GM12878 (cell line): ENCODE data around the gene DDC. TPM values are rescaled to one million over a fixed set of nuclear protein-coding genes. Genes with fewer than 3 reads are reported as not detected.

Experiments
- CREB1 ChIP-seq: IDR thresholded peaks from 2 replicates; pipeline ENCODE4 v1.6.1; 2012; ENCODE audit warnings: low read depth, mild to moderate bottlenecking, inconsistent platforms
- EP300 ChIP-seq, 2 experiments: fragments of 150-350 bp in 1 of 2; IDR thresholded peaks; 2 replicates each; pipeline ENCODE4 v1.6.1; 2011 to 2012; ENCODE audit warnings: low read depth in 2 of 2, low read length in 2 of 2, borderline replicate concordance in 1 of 2, improper control_type of control experiment in 1 of 2, inconsistent platforms in 1 of 2; ENCODE audit not compliant: control insufficient read depth in 1 of 2
- GABPA ChIP-seq: IDR thresholded peaks from 2 replicates; pipeline ENCODE4 v1.6.1; 2014; ENCODE audit warnings: antibody characterized with exemption, low read depth, mild to moderate bottlenecking, inconsistent platforms
- MYC ChIP-seq: IDR thresholded peaks from 2 replicates; pipeline ENCODE4 v1.6.1; 2011; ENCODE audit warnings: mild to moderate bottlenecking, low read length, moderate library complexity, inconsistent platforms; ENCODE audit not compliant: insufficient read depth, insufficient replicate concordance, insufficient read length, severe bottlenecking
- NFIC ChIP-seq: IDR thresholded peaks from 2 replicates; pipeline ENCODE4 v1.6.1; 2012; ENCODE audit warnings: low read depth, mild to moderate bottlenecking, inconsistent platforms, low read length, moderate library complexity
- NFYB ChIP-seq: IDR thresholded peaks from 2 replicates; pipeline ENCODE4 v1.6.1; 2011; ENCODE audit warnings: low read depth, mild to moderate bottlenecking, low read length, improper control_type of control experiment, moderate library complexity; ENCODE audit not compliant: insufficient read depth
- TCF7 ChIP-seq: IDR thresholded peaks from 2 replicates; pipeline ENCODE4 v1.6.1; 2014; ENCODE audit warnings: antibody characterized with exemption, borderline replicate concordance
- polyA plus RNA-seq, 11 experiments: library from polyadenylated mRNA; depleted of rRNA in 4 of 11; unstranded in 6 of 11; stranded (reverse) in 5 of 11; fragments of >200 nt; fragmentation: Nextera tagmentation in 4 of 11; fragmentation: Illumina TruSeq in 1 of 11; extraction: Ambion mirVana in 4 of 11; extraction: Trizol in 1 of 11; gene quantifications; 1 replicate in 1 of 11; 2 replicates in 10 of 11; pipeline versions ENCODE4 v1.2.1 to v1.2.3, GENCODE V29; 2011 to 2016; ENCODE audit warnings: inconsistent platforms in 2 of 11, missing spikeins in 2 of 11, low read depth in 1 of 11
- total RNA-seq, 4 experiments: library from RNA; depleted of rRNA in 3 of 4; stranded (reverse); fragments of >200 nt in 3 of 4; fragmentation: Illumina TruSeq in 1 of 4; extraction: Trizol in 1 of 4; gene quantifications; 2 replicates each; pipeline versions ENCODE4 v1.2.1 to v1.2.3, GENCODE V29; 2013 to 2021
- TF ChIP-seq, protein P1 (sequence below): fragments of 450-650 bp; IDR thresholded peaks from 2 replicates; pipeline ENCODE4 v1.6.1; 2016; ENCODE audit warnings: mild to moderate bottlenecking
- TF ChIP-seq, protein P2 (sequence below): IDR thresholded peaks from 2 replicates; pipeline ENCODE4 v1.6.1; 2012; ENCODE audit warnings: low read length, inconsistent platforms

DDC gene
- total and polyA plus RNA-seq, 10 of the 15 experiments (the other 5 are each of a cell fraction or from before 2014, with no cell fraction given) = not detected

DNA sequence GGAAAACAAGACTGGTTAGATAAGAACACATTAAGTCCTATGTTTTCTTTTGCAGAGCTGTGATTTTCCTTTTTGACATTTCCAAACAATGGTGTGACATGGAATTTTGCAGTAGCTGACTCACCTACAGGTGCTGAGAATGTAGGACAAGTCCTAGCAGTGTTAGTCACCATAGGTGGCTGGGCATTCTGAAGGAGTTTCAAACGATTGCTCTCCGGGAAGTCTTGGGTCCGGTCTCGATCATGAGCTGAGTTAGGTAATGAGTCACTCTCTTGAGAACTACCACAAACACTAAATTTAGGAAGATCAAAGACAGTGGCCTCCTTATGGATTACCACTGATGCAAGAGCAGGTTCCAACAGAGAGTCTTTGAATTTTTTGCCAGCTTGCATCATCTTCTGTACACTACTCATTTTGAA is 118.7 kb downstream of the DDC start (continued):
- TF ChIP-seq CREB1 (peak; percentile 51; the same call in 1 of the 2 replicates), GABPA (peak; percentile 30; the same call in 1 of the 2 replicates), NFYB (no peak), EP300 (IDR thresholded peaks at IDR 0.05; ENCODE audit: borderline replicate concordance in 1 of 2, control insufficient read depth in 1 of 2, low read depth in 2 of 2, low read length in 2 of 2) (peak in 1 of 2 experiments; percentile 47; a peak in 1 of 4 replicates), MYC (no peak), NFIC (peak; percentile 91), TCF7 (peak; percentile 95)
- TF ChIP-seq, protein P1, sequence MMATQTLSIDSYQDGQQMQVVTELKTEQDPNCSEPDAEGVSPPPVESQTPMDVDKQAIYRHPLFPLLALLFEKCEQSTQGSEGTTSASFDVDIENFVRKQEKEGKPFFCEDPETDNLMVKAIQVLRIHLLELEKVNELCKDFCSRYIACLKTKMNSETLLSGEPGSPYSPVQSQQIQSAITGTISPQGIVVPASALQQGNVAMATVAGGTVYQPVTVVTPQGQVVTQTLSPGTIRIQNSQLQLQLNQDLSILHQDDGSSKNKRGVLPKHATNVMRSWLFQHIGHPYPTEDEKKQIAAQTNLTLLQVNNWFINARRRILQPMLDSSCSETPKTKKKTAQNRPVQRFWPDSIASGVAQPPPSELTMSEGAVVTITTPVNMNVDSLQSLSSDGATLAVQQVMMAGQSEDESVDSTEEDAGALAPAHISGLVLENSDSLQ = no peak
- TF ChIP-seq, protein P2, sequence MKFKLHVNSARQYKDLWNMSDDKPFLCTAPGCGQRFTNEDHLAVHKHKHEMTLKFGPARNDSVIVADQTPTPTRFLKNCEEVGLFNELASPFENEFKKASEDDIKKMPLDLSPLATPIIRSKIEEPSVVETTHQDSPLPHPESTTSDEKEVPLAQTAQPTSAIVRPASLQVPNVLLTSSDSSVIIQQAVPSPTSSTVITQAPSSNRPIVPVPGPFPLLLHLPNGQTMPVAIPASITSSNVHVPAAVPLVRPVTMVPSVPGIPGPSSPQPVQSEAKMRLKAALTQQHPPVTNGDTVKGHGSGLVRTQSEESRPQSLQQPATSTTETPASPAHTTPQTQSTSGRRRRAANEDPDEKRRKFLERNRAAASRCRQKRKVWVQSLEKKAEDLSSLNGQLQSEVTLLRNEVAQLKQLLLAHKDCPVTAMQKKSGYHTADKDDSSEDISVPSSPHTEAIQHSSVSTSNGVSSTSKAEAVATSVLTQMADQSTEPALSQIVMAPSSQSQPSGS = peak; percentile 86
- TF ChIP-seq, all 136 proteins: peak for 19
